C4-2B (cell line): Measurements from ENCODE around the gene NLGN4Y.

ENCODE experiments used
- CTCF ChIP-seq: fragments of 450-650 bp; conservative IDR thresholded peaks from 2 replicates; pipeline ENCODE4 v1.5.1; 2017; ENCODE audit warnings: mild to moderate bottlenecking
- ZFX ChIP-seq: fragments of 450-650 bp; IDR thresholded peaks from 2 replicates; pipeline ENCODE4 v1.6.1; 2017

GRCh38 chrY:14860448-14860847 lies 336.1 kb downstream of the NLGN4Y start:
- TF ChIP-seq CTCF: no peak
- TF ChIP-seq ZFX: no peak
